ENCODE data around the gene ITGAE. TPM values are rescaled to one million over a fixed set of nuclear protein-coding genes. Genes with fewer than 3 reads are reported as not detected.

The ITGAE gene
- total and polyA plus RNA-seq, 12 donors, result 4.9 to 85.4 (median 33.7) TPM

DNA sequence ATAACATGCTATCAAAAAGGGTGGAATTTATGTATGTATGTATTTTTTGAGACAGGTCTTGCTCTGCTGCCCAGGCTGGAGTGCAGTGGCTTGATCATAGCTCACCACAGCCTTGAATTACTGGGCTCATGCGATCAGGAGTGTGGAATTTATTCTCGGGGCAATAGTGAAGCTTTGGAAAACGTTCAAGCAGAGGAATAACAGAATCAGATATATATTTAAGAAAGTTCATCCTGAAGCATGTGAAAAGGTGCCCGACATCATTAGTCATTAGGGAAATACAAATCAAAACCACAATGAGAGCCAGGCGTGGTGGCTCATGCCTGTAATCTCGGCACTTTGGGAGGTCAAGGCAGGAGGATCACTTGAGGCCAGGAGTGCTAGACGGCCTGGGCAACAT is 7.7 kb upstream of the ITGAE start:
- no peak for TF ChIP-seq POLR2A (IDR thresholded peaks at IDR 0.05)
- TF ChIP-seq, protein P1, sequence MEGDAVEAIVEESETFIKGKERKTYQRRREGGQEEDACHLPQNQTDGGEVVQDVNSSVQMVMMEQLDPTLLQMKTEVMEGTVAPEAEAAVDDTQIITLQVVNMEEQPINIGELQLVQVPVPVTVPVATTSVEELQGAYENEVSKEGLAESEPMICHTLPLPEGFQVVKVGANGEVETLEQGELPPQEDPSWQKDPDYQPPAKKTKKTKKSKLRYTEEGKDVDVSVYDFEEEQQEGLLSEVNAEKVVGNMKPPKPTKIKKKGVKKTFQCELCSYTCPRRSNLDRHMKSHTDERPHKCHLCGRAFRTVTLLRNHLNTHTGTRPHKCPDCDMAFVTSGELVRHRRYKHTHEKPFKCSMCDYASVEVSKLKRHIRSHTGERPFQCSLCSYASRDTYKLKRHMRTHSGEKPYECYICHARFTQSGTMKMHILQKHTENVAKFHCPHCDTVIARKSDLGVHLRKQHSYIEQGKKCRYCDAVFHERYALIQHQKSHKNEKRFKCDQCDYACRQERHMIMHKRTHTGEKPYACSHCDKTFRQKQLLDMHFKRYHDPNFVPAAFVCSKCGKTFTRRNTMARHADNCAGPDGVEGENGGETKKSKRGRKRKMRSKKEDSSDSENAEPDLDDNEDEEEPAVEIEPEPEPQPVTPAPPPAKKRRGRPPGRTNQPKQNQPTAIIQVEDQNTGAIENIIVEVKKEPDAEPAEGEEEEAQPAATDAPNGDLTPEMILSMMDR (IDR thresholded peaks at IDR 0.05), result no peak
- H3K36me3 ChIP-seq (replicated peaks in 1 of 2), result peaks cover 0 to 58% of the 10 kb centered on the region in 2 donors

DNA sequence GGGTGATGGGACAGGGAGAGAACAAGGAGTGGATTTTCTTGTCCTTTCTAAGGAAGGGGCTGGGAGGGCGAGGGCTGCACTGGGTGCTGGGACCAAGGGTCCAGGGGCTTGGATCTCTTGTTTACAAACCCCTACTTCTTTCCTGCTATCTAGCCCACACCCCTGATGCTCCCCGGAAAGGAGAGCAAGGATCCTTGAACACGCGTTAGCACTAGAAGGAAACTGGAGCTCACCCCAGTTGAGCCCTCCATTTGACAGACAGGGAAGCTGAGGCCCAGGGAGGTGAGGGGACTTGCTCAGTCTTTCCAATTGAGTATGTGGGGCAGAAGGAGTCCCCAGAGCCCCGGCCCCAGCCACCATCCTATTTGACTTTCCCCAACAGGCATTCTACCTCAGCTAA is 4.6 kb upstream of the ITGAE start:
- intact Hi-C loops (cut with DNase I), result no loop called here
- DNase-seq, result peak in 1 of 7 donors; percentile 11
- 72 to 98% (median 86%) methylated on average over 3 to 5 of the region's 5 CpGs for WGBS, 4 donors
- TF ChIP-seq, protein P1 (IDR thresholded peaks at IDR 0.05), result no peak
- no peak for TF ChIP-seq POLR2A (IDR thresholded peaks at IDR 0.05)
- peaks cover 14 to 22% of the 10 kb centered on the region in 2 donors for H3K4me1 ChIP-seq (replicated peaks in 1 of 2)
- H3K27me3 ChIP-seq, result no peaks in the 10 kb centered on the region
- H3K36me3 ChIP-seq (replicated peaks in 1 of 2), result peaks cover 0 to 28% of the 10 kb centered on the region in 2 donors
- H3K27ac ChIP-seq, result no peak overlapping the region
- no peaks in the 10 kb centered on the region for H3K9me3 ChIP-seq (replicated peaks in 1 of 3)
- H3K4me3 ChIP-seq, result no peak overlapping the region

More for the DNA sequence above, 7.7 kb upstream of the ITGAE start:
- DNase-seq, result peak in 1 of 7 donors; percentile 5
- Histone ChIP-seq H3K27ac (no peak overlapping the region), H3K9me3 (replicated peaks in 1 of 3) (no peaks in the 10 kb centered on the region), H3K27me3 (no peaks in the 10 kb centered on the region), H3K4me3 (no peak overlapping the region), H3K4me1 (replicated peaks in 1 of 2) (peaks cover under 1 to 5% of the 10 kb centered on the region in 2 donors)
- intact Hi-C loops (cut with DNase I), result no loop called here
- WGBS, 4 donors, result 66 to 91% (median 83%) methylated on average over 7 of the region's 7 CpGs

DNA sequence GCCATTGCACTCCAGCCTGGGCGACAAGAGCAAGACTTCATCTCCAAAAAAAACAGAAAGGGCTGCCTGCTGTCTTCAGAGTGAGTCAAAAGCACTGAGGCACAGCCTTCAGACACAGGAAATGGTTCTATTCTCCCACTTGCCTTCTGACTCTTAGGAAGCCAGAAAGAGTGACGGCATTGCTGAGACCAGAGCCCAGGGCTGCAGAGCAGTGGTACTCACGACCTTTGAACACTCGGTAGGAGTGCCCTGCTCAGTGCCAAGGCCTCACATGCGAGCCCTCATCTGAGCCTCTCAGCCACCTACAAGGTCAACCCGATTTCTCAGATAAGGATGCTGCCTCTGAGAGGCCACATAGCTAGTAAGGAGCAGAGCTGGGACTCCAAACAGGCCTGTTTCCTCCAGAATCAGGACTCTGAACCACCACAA is 3.5 kb upstream of the ITGAE start:
- no peak overlapping the region for H3K4me3 ChIP-seq
- no peaks in the 10 kb centered on the region for H3K27me3 ChIP-seq
- H3K36me3 ChIP-seq (replicated peaks in 1 of 2), result peaks cover 0 to 19% of the 10 kb centered on the region in 2 donors
- intact Hi-C loops (cut with DNase I), result no loop called here
- H3K4me1 ChIP-seq (replicated peaks in 1 of 2), result peaks cover 14 to 22% of the 10 kb centered on the region in 2 donors
- no peaks in the 10 kb centered on the region for H3K9me3 ChIP-seq (replicated peaks in 1 of 3)
- peak overlapping the region in 3 of 5 donors; percentile 73 to 90 (median 78) for H3K27ac ChIP-seq
- 33 to 70% (median 55%) methylated on average over 5 to 6 of the region's 6 CpGs for WGBS, 4 donors
- peak in 5 of 7 donors; percentile 51 to 73 (median 60) for DNase-seq
- TF ChIP-seq POLR2A (IDR thresholded peaks at IDR 0.05), result no peak
- TF ChIP-seq, protein P1 (IDR thresholded peaks at IDR 0.05), result no peak

- H3K4me1 ChIP-seq (replicated peaks in 1 of 2), result peaks cover 14 to 31% of the 10 kb centered on the region in 2 donors
- no peaks in the 10 kb centered on the region for H3K27me3 ChIP-seq
- intact Hi-C loops (cut with DNase I), result no loop called here
- 42 to 54% (median 51%) methylated on average over 5 of the region's 5 CpGs for WGBS, 4 donors
- DNase-seq, result no peak
- H3K36me3 ChIP-seq (replicated peaks in 1 of 2), result peaks cover 0 to 9% of the 10 kb centered on the region in 2 donors
- H3K4me3 ChIP-seq, result peak overlapping the region in 1 of 4 donors; percentile 4
- no peaks in the 10 kb centered on the region for H3K9me3 ChIP-seq (replicated peaks in 1 of 3)
- TF ChIP-seq, protein P1 (IDR thresholded peaks at IDR 0.05), result no peak
- H3K27ac ChIP-seq, result peak overlapping the region; percentile 74 to 92 (median 81)
These were observed 2.3 kb upstream of the ITGAE start for GRCh38 chr17:3803308-3803640.
